Measurements from ENCODE around the gene GNAI3.

The GNAI3 gene

GRCh38 chr1:109527098-109527811 is 21.2 kb upstream of the GNAI3 start:
- DNase-seq (ENCODE audit: low read depth in 2 of 2), result no peak

DNA sequence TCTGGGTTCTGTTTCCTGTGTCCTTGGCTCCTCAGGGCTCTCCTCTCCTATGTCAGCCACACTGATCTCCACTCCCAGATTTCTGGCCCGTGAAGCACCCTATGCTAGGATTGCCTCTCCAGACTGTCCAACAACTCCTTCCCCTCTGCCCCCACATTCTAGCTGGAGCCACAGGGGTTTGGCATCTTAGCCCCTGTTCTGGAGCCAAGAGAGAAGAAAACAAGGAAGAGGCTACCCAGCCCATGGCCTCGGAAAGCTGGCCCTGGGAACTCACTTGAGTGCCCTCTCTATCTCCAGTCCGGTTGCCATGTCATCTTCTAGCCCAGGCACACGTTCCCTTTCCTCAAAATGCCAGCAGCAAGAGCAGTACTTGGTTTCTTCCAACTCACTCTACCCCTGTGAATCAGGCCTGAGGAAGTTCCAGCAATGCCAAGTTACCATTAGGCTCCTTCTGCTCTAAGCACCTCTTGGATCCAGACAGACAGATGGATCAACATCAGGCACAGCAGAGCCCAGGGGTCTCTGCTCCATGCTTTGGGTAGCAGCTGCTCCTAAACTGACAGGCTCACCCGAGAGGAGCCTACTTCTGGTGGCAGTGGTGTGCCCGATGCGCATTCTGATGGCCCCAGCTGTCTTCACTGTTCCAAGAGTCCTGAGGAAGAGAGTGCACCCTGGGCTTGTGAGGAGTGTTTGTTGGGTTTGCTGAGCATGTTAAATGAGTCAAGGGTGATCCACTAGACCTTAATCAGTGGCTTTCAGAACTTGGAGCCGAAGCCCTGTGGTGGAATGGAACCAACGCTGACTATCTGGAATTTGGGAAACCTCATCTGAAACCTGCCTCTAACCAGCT is 20.3 kb upstream of the GNAI3 start:
- DNase-seq (ENCODE audit: low read depth in 2 of 2), result no peak

DNA sequence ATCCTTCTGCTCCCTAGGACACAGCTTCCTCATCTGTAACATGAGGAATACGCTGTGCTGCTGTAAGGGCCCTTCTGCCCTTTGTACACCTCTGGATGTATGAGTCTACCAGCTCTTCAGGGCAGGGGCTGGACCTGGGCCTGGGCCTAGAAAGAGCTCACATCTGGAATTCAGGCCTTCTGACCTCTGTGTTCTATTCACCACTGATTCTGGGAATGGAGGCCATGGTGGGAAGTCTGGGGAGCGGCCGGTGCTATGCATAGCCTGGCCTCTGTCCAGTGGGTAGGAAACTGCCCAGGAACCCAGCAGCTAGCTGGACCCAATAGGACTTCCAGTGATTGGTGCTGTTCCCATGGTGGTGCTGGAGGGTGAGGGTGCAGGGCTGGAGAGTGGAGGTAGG is 19.7 kb upstream of the GNAI3 start:
- no peak for DNase-seq (ENCODE audit: low read depth in 2 of 2)

GRCh38 chr1:109529881-109530456 is 18.4 kb upstream of the GNAI3 start:
- DNase-seq (ENCODE audit: low read depth in 2 of 2), result no peak

DNA sequence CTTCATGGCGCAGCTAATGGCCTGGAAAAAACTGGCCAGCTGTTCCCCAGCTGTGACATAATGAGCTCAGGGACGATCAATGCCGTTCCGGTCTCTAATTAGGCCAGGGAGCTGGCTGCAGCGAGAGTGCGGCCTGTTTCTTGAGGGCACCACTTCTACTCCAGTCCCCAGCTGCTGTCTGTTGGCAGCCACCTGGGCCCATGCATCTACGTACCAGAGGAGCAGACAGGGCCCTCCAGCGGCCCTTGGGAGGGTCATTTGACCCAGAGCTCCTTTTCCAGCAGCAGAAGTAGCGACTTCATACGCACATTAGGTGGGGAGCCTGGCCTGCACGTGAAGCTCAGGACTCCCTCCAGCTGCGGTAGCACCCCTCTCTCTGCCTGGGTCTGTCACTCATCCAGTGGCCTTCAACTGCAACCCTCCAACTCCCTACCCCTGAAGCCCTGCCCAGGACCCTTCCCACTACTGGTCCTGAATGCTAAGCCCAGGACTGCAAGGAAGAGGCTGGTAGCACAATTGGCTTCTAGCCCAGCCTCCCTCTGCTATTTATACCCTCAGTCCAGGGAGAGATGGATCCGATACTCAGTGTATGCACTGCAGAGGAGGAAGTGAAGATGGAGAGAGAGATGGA is 17.8 kb upstream of the GNAI3 start:
- no peak for DNase-seq (ENCODE audit: low read depth in 2 of 2)

DNA sequence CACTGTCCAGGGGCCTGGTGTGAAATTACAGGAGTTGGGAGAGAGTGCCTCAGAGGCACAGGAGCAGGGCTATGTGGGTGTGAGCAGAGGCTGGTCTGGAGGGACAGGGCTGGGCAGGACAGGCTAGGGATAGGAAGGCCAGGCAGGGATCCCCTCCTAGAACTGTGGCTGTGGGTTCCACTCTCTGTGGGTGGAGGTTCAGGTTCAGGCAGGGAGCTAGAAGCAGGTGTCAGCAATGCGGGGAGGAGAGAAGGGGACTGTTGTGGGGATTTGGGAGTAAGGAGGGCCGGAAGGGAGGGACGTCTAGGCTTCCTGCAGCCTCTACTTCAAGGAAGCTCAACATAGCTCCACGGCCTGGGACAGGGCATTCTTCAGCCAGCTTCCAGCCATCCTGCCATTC is 17.0 kb upstream of the GNAI3 start:
- no peak for DNase-seq (ENCODE audit: low read depth in 2 of 2)

GRCh38 chr1:109531826-109532364 is 16.5 kb upstream of the GNAI3 start:
- DNase-seq (ENCODE audit: low read depth in 2 of 2), result no peak

- DNase-seq (ENCODE audit: low read depth in 2 of 2), result peak; percentile 69 to 79
These were observed 15.9 kb upstream of the GNAI3 start for GRCh38 chr1:109532365-109533136.

DNA sequence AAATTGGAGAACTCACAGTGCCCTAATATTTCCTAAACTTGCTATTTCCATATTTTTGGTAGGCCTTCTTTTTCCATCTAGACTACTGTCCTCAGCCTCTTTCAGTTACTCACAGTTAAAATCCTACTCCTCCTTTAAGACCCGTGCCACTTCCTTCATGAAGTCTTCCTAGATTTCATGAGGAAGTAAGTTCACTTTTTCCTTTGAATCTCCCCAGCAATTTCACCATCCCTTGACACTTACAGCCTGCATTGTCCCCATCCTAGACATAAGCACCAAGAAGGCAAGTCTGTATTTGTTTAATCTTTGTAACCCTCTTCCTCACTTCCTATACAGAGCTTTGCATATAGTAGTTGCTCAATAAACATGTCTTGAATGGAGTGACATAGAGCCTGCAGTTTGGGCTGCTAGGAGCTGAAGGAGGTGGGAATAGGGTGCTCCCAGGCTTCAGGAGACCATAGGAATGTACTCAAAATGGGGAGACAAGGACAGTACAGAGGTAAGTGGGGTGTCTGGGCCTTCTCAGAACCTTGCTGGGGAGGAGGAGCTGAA is 14.0 kb upstream of the GNAI3 start:
- DNase-seq (ENCODE audit: low read depth in 2 of 2), result no peak

- DNase-seq (ENCODE audit: low read depth in 2 of 2), result no peak
These were observed 12.9 kb upstream of the GNAI3 start for GRCh38 chr1:109535481-109535880.

GRCh38 chr1:109535971-109536491 is 12.4 kb upstream of the GNAI3 start:
- no peak for DNase-seq (ENCODE audit: low read depth in 2 of 2)

GRCh38 chr1:109537450-109538178 is 10.8 kb upstream of the GNAI3 start:
- DNase-seq (ENCODE audit: low read depth in 2 of 2), result no peak

DNA sequence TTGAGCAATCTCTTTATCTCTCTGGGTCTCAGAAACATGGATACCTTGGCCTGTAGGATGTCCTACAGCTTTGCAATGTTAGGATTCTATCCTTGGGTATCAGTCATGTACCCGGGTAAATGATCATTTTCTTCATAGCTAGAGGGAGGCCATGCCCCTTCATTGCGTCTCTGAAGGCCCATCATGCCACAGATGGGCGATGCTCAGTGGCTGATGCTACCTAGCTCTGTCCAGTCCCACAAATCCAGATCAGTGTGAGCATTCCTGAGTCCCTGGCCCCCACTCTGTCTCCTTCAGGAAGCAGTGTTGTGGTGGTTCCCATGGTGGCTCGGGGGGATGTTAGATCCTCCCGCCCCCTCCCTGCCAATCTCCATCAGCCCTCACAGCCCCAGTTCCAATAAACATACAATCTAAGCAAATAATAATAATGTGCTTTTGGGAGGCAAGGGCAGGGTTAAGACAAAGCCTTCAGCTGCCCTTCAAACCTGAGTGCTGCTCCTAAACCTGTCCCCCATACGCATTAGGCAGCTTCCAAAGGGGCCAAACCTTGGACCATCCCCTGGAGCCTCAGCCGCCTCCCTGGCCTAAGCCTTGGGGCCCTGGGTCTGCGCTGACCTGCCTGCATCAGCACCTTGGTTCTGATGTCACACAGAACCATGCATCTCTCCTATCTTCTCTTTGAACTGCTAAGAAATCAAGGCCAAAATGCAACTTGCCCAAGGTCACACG is 9.4 kb upstream of the GNAI3 start:
- DNase-seq (ENCODE audit: low read depth in 2 of 2), result no peak

- no peak for DNase-seq (ENCODE audit: low read depth in 2 of 2)
These were observed 8.7 kb upstream of the GNAI3 start, which contains the start of gene GPR61 for GRCh38 chr1:109539676-109540075. TSS of gene GPR61 (plus strand) at chr1:109539872. CDS start at chr1:109543023, 3,151 bp downstream.

DNA sequence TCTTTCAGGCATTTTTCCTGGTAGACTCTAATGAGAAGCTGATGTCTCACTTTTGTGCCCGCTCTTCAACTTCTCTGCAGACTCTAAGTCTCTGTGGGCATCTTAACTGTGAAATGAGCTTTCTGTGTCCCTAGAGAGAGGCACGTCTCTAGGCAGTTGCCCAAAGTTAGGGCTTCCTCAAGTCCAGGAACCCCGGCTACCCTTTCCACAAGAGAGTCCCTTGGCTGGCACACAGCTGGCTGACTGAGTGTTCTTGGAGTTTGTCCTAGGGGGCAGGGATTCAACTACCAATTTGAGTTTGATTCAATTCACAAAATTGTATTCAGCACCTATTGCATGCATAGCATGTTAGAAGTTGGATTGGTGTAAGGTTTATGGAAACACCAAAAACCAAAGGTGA is 7.3 kb upstream of the GNAI3 start:
- DNase-seq (ENCODE audit: low read depth in 2 of 2), result no peak

DNA sequence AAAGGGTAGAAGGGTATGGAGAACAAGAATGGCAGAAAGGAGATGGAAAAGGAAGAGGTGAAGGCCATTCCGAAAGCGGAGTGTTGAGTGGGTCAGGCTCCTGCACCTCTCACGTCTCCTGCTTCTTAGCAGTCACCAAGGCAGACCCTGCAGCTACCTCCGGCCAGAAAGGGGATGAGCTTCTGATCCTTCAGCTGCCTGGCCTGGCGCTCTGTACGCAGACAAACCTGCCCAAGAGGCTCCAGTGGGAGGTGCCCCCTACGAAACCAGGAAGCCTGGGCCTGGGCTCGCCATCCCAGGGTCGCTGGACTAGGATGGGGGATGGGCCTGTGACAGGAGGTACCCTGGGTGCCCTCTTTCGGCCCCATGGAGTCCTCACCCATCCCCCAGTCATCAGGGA is 5.8 kb upstream of the GNAI3 start:
- no peak for DNase-seq (ENCODE audit: low read depth in 2 of 2)

GRCh38 chr1:109543283-109543987 is 5.0 kb upstream of the GNAI3 start:
- no peak for DNase-seq (ENCODE audit: low read depth in 2 of 2)

- DNase-seq (ENCODE audit: low read depth in 2 of 2), result no peak
These were observed 4.3 kb upstream of the GNAI3 start for GRCh38 chr1:109543988-109544735.
